Activated T-cell treated with anti-CD3 and anti-CD28 coated beads for 24 hours (primary cell): Measurements from ENCODE around the gene TMEM181.

Experiments
- DNase-seq: peaks from one replicate; pipeline ENCODE4 v3.0.0-alpha.2; 2020; ENCODE audit warnings: low read depth

Gene TMEM181

DNA sequence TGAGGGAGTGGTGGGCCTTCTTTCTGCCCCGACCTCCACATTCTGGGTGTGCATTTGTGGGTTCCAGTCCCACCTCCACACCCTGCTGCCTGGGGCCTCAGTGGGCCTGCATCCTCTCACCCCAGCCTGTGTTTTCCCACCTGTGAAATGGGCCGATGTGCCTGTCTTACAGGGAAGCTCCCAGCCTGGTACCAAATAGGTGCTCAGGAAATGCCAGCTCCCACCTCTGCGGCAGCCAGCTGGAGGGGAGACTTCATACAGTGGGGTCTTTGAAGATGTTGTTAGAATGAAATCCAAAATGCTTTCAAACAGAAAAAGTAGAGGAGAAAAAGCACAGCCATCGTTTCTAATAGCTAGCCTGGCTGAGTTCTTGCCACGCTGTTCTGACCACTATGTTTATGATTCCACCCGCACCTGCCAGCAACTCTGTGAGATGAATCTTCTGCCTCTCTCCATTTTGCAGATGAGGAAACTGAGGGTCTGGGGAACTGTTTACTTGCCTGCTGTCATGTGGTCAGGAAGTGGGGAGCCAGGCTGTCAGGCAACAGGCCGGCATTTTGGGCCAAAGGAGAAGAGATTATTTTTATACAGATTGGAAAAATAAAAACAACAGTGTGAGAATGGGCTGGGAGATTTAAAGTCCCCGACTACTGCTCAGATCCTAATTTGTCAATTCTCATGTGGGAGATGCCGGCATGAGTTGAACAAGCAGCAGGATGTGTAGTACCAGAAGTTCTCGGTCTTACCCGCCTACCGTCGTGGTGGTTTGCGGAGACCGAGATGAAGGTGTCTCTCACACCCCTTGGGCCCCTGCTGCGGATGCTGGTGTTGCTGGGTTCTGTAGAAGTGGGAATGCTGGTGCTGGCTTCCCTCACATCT is 4.6 kb downstream of the TMEM181 start:
- DNase-seq = no peak

DNA sequence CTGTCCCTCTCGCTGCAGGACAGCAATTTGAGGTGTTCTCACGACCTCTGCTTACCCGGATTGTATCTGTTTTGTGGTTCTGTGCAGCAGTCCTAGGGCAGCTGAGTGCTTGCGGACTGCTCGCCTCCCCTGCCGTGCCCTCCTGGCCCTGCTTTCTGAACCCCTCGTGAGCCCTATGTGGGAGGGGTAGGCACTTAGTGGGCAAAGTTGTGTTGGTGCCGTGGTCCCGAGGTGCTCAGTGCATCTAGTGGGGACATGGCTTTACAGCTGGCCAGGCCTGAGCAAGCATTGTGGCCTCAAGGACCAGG is 5.2 kb downstream of the TMEM181 start:
- no peak for DNase-seq

DNA sequence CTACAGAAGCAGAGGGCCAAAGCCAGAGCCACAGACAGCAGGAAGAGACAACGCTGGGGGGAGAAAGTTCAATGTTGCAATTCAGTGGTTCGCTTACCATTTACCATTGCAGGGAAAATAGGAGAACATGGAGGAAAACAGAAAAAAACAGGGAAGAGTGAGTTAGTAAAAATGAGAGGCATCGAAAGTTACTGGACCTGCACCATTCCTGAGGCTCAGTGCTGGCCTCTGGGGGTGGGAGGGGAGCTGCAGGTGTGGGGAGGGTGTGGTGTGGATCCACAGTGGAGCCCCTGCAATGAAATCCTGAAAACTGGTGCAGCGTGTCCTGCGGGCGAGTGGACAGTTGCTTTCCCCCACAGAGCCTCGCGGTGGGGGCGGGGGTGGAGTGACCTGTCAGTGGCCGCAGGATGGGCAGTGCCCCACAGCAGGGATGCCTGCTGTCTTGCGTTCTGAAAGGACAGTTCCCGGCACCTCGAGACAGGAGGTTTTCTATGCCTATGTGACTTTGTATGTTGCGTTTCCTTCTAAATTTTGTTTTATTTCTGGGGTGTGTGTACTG is 5.7 kb downstream of the TMEM181 start:
- no peak for DNase-seq

DNA sequence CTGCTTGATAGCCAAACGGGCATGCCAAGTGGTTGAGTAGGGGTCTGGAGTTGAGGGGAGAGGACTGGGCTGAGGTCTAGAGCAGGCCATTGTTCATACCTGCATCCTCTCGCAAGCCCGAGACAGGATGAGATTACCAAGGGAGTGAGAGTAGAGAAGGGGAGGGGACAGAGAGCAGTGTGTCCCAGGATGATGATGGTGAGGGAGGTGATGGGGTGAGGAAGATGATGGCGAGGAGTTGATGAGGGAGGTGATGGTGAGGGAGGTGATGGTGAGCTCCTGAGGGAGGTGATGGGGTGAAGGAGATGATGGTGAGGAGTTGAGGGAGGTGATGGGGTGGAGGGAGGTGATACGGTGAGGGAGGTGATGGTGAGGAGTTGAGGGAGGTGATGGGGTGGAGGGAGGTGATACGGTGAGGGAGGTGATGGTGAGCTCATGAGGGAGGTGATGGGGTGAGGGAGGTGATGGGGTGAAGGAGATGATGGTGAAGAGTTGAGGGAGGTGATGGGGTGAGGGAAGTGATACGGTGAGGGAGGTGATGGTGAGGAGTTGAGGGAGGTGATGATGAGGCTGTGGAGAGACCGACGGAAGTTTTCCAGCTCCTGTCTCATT is 6.4 kb downstream of the TMEM181 start:
- DNase-seq = no peak

DNA sequence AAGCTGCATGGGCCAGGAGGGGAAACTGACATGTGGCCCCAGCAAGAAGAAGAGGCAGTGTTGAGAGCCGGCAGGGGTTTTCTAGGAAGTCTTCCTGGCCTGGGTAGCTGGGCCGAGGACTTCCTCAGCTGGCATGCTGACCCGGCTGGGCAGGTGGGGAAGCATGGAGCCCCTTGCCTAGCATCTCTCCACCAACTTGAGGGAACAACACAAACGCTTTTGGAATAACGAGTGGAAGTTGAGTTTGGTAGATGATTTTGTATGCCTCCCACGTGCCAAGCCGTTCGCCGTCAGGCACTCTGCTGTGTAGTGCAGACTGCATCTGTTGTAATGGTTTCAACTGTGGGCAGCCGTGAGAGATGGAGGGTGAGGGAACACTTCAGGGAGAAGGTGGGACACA is 7.3 kb downstream of the TMEM181 start:
- DNase-seq = no peak

DNA sequence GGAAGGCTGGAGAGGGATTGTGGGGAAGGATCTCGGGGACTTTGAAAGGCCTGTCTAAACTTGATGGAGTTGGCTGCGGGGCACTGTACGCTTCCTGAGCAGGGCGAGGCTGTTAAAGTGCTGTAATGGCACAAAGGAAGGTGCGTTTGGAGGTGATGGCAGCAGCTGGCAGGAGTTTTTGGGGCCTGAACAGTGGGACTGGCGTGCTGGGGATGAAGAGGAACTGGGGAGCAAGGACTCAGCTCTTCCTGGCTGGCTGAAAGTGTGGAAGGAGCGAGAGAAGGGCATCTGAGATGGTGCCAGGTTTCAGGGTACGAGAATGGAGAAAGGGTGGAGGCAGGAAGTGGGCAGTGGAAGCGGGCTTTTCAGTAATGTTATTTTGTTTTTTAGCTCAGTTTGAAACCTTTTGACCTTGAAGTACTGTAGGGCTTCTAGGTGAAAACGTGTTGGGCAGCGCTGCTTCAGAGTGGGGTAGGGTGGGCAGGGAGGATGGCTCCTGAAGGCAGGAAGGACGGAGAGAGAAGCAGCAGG is 8.0 kb downstream of the TMEM181 start:
- DNase-seq = no peak

DNA sequence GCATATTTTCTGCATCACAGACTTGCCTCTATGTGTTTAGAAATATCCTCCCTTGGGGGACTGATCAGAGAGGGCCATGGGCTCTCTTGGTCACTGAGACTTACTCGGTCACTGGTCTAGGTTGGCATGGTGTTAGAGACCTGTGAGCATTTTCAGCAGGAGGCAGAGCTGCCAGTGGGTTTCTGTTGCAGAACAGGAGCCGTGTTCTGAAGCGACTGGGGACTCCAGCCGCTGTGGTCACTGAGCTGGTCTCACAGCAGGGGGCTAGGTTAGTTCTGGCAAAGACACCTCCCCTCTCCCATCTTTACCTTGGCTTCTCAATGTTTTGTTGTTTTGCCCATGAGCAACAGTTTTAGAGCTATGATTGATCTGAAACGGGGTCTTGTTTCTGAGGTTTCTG is 8.7 kb downstream of the TMEM181 start:
- DNase-seq = no peak

DNA sequence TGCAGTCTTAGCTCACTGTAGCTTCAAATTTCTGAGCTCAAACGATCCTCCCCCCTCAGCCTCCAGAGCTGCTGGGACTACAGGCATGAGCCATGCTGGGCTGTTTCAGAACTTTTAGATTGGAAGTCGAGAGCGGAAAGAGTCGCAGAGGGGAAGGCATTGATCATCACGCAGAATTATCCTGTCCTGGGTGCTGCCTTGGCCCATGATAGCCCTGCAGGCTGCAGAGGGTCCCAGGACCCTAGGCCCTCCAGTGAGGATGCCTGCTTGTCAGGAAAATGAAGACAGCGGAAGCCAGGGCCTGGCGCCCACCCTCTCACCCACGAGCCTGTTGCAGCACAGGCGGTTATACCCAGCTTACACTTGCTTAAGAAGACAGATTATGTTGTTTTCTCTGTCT is 9.1 kb downstream of the TMEM181 start:
- DNase-seq = no peak

DNA sequence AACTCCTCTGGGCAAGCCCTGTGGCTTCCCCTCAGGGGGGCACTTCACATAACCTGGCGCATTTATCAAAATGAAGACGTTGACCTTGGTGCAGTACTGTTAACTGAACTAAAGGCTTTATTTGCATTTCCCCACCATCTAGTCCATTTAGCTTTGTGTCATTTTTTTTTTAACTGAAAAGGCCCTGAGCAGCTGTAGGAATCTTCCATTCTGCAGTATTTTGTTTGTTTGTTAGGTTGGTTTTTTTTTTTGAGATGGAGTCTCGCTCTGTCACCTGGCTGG is 10.7 kb downstream of the TMEM181 start:
- no peak for DNase-seq

DNA sequence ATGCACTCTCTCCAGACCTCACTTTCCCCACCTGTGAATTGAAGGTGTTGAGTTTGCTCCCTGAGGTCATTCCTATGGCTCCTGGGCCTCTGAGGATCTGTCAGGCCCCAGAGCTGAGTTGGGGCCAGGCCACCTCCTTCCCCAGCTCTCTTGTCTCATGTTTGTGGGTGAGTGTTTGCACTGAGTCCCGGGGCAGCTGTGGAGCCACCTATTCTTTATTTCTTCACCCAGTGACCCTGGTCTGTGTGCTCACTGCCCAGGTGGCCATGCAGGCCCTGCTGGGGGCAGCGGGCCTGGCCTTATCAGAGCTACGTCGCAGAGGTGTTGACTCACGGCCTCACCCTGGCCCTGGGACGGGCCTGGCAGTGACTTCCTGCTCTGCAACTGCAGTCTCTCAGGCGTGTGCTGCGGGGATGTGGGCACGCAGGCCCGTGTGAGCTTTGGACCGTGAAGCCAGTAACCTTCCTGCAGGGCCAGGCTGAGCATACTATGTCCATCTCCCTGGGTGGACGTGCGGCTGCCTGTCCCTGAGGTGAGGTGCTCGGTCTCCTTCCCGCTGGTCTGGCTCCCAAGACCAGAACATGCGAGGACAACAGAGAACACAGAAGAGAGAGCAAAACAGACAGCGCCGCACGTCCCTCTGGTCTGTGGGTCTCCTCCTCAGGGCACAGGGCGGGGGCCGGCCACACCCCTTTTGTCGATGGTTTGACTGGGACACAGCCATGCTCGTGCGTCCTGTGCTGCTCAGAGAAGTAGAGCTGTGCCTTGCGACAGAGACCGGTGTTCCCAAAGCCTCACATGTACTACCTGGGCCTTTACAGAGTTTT is 12.1 kb downstream of the TMEM181 start:
- no peak for DNase-seq

DNA sequence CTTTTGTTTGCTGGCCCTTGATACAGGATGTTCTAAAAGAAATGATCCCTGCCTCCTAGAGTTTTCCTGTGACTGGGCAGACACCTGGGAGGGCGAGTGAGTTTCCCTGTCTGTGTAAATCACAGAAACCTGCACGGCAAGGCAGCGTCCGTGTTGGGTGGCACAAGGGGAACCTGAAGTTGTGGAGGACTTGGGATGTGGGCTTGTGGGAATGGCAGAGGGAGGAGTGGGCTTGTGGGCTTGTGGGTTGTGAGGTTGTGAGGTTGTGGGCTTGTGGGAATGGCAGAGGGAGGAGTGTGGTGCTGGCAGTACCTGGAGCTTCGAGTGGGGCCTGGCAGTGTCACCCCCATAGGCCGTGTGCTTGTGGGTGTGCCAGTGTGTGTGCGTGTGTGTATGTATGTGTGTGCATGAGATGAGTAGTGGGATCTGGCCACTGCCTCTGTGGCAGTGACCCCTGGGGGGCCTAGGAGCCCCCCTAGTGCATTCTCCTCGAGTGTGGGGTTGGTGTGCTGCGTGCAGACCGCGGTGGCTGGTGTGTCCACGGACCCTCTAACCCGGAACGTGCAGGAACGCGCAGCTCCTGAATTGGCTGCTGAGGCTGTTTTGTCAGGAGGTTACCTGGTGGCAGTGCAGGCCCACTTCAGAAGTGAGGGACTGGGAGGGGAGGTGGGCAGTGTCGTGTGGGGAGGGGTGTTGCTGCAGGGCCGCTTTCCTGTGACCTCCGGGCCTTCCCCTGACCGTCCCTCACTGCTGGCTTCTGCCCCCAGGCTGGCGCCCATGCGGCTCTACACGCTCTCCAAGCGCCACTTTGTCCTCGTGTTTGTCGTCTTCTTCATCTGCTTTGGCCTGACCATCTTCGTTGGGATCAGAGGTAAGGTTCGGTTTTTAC is 13.0 kb downstream of the TMEM181 start:
- DNase-seq = no peak

DNA sequence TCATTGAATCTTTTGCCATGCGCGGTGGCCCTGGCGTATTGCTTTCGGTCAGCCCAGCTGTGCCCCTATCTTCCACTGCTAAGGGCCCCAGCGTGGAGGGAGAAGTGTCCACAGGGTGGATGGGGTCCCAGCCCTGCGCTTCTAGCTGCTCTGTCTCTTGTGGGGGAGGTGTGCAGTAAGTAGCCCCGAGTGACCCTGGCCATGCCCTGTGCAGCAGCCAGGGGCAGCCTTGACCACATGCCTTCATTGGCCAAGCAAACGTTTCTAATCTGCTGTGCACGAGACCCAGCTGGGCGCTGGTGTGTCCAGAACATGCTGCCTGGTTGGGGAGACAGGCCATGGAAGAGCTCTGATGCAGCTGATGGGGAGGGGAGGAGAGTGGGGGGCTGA is 13.6 kb downstream of the TMEM181 start:
- DNase-seq = no peak

DNA sequence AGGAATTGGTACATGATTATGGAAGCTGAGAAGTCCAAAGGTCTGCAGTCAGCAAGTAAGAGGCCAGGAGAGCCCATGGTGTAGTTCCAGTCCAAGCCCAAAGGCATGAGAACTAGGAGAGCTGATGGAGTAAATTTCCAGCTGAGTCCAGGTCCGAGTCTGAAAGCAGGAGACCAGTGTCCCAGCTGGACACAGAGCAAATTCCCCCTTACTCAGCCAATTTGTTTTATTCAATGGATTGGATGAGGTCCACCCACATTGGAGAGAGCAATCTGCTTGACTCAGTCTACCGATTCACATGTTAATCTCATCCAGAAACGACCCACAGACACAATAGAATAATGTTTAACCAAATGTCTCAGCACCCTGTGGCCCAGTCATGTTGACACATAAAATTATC is 14.9 kb downstream of the TMEM181 start:
- no peak for DNase-seq

DNA sequence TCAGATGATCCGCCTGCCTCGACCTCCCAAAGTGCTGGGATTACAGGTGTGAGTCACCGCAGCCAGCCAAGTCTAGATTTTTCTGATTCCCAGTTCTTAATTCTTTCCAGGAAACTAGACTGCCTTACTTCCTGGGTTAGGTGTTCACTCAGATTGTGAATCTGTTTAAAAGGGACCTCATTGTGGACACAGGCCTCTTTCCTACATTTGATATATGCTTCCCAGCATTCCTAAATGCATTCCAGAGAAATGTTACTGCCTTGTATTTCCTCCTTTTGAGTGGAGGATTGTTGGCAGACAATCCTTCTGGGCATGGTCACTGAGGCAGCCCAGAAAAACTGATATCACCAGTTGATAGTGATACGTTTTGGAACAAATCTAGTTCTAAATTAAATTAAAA is 15.7 kb downstream of the TMEM181 start:
- DNase-seq = no peak

DNA sequence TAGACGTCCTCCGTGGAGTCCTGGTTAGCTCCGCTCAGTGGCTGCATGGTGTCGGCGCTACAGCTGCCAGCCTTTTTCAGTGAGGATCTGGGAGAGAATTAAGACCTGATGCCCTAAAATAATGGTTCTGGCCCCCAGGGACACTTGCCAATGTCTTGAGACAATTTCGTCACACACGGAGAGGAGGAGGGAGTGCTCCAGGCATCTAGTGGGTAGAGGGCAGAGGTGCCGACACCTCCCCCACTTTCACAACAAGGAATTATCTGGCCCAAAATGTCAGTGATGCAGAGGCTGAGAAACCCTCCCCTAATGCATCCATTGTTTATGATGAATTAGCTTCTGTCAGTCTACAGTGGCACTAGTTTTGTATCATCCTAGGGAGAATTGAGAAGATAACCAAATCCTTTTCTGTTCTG is 24.4 kb downstream of the TMEM181 start:
- DNase-seq = no peak

DNA sequence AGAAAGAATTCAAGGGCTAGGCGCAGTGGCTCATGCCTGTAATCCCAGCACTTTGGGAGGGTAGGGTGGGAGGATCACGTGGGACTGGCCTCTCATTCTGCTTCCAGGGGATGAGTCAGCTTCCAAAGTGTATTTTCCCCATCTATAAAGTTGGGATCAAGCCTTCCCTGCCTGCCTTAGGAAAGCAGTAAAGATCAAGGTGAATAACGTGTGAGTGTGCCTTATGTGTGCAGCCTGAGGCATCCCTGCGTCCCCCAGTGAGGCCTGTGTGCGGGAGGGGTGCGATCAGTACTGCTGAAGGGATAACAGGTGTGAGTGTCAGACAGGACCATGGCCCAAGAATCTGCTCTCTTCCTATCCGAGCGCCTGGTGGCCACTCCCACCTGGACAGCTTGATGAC is 26.8 kb downstream of the TMEM181 start:
- no peak for DNase-seq

DNA sequence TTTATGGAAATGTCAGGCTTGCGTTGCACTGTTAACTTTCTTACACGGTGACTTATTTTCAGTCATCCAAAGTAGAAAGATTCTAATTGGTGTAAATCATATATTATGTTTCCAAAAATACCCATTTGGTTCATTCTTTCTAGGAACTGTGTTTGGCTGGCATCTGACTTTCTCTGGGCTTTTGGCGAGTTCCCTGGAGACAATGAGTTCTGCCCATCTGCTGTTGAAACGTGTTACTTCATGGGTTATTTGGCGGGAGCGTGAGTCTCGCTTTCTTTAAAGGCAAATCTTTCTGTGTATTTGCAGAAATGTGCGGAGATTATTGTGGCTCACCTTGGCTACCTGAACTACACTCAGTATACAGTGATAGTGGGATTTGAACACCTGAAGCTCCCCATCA is 29.5 kb downstream of the TMEM181 start:
- DNase-seq = no peak

DNA sequence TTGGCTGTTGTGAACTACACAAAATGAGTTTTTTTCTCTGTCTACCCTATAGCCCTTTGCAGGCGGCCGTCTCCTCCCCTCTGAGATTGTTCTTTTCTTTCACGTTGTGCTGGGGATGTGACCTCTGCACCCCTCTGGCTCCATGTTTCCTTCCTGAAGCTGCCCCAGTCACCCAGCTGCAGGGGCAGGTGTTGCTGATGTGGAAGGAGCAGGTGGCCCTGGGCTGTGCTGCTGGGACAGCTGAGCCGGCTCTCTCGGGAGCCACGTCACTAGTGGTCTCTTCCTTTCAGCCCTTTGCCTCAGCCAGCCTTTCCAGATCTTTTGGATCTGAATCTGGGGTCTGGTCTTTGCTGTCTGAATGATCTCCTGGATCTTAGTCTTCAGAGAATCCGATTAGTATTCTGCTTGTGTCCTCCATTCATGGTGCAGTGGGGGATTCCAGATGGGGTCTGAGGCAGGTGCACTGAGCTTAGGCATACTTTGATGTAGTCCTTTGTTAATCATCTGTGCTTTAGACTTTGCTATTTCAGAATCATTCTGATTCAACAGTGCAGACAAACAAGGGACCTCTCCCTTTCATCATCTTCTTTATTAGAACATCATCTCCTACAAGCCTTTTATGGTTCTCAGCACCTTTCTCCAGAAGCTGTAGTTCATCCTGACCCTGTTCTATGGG is 31.4 kb downstream of the TMEM181 start:
- DNase-seq = no peak

DNA sequence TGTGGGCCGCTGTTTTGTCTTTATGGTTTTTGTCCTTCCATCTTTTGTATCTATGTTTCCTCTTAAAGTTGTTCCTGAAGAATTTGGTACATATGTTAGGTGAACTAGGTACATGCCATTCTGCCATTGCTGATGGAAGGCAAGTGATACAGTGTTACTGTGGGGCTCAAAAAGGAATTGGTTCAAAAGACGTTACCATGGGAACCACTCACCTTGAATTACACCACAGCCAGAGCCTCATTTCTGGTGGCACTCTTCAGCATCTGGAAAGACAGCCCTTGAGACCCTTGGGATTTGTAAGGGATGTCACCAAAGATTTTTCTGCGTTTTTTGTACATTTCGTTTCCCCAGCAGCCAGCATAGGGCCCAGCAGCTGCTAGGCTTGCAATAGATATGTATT is 31.9 kb downstream of the TMEM181 start:
- no peak for DNase-seq

DNA sequence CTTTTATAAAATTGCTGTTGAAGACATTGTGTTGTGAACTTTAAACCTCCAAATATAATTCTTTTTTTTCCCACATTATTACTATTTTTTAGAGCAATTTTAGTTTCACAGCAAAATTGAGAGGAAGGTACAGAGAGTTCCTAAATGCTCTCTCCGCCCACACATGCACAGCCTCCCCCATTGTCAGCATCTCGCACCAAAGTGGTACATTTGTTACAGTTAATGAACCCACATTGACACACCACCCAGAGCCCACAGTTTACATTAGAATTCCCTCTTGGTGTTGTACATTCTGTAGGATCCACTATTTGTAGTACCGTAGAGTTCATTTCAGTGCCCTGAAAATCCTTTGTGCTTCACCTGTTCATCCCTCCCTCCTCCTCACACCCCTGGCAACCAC is 33.8 kb downstream of the TMEM181 start:
- no peak for DNase-seq

DNA sequence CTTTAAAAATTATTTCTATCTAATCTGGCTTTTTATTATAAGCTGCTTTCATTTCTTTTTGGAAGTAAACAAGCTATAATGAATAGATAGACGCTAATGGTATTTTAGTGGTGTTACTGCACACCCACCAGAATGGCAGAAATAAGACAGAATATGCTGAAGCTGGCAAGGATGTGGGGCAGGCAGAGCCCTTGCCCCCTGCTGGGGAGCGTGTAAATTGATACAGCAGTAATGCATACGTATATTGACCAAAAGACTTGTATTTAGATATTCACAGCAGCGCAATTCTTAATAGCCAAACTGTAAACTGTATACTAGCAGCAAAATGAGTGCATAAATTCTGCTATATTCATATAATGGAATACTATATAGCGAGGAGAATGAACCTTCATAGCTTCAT is 35.3 kb downstream of the TMEM181 start:
- DNase-seq = no peak
